ENCODE measurements around the gene ARHGEF2.

ARHGEF2 gene

GRCh38 chr1:155978325-155978972, at the start of gene ARHGEF2:
ARHGEF2 (minus strand) TSS chr1:155978547; CDS start chr1:155978427, 120 bp downstream.
- peak; percentile 62 for DNase-seq (ENCODE audit: low read depth)

GRCh38 chr1:156026588-156026987, 48.2 kb upstream of the ARHGEF2 start:
- no peak for DNase-seq (ENCODE audit: low read depth)

- no peak for DNase-seq (ENCODE audit: low read depth)
Measured at GRCh38 chr1:156025876-156026275, 47.5 kb upstream of the ARHGEF2 start.

GRCh38 chr1:156024801-156025200, 46.5 kb upstream of the ARHGEF2 start:
- DNase-seq (ENCODE audit: low read depth): no peak

- DNase-seq (ENCODE audit: low read depth): no peak
Measured at GRCh38 chr1:156021954-156022353, 43.6 kb upstream of the ARHGEF2 start.

GRCh38 chr1:156021093-156021428, 42.7 kb upstream of the ARHGEF2 start:
- DNase-seq (ENCODE audit: low read depth): no peak

- peak; percentile 74 for DNase-seq (ENCODE audit: low read depth)
Measured at GRCh38 chr1:156020293-156021092, 42.1 kb upstream of the ARHGEF2 start, which contains the start of gene SSR2. SSR2 (minus strand) TSS chr1:156020951; CDS start chr1:156020167, 784 bp downstream.

- DNase-seq (ENCODE audit: low read depth): no peak
Measured at GRCh38 chr1:156019946-156020292, 41.6 kb upstream of the ARHGEF2 start.

GRCh38 chr1:156014829-156015228, 36.5 kb upstream of the ARHGEF2 start:
- no peak for DNase-seq (ENCODE audit: low read depth)

- DNase-seq (ENCODE audit: low read depth): no peak
Measured at GRCh38 chr1:156012051-156012817, 33.9 kb upstream of the ARHGEF2 start.

GRCh38 chr1:156009404-156009803, 31.1 kb upstream of the ARHGEF2 start:
- no peak for DNase-seq (ENCODE audit: low read depth)

GRCh38 chr1:156006666-156007376, 28.5 kb upstream of the ARHGEF2 start:
- DNase-seq (ENCODE audit: low read depth): no peak

- DNase-seq (ENCODE audit: low read depth): no peak
Measured at GRCh38 chr1:156004843-156005584, 26.7 kb upstream of the ARHGEF2 start.

- no peak for DNase-seq (ENCODE audit: low read depth)
Measured at GRCh38 chr1:156003923-156004188, 25.5 kb upstream of the ARHGEF2 start.

GRCh38 chr1:156002188-156002911, 24.0 kb upstream of the ARHGEF2 start:
- DNase-seq (ENCODE audit: low read depth): no peak

- DNase-seq (ENCODE audit: low read depth): no peak
Measured at GRCh38 chr1:156001662-156002171, 23.4 kb upstream of the ARHGEF2 start.

- no peak for DNase-seq (ENCODE audit: low read depth)
Measured at GRCh38 chr1:156001021-156001661, 22.8 kb upstream of the ARHGEF2 start.

GRCh38 chr1:155999964-156000363, 21.6 kb upstream of the ARHGEF2 start:
- no peak for DNase-seq (ENCODE audit: low read depth)

- DNase-seq (ENCODE audit: low read depth): no peak
Measured at GRCh38 chr1:155996166-155996565, 17.8 kb upstream of the ARHGEF2 start.

- no peak for DNase-seq (ENCODE audit: low read depth)
Measured at GRCh38 chr1:155993595-155993994, 15.2 kb upstream of the ARHGEF2 start.
